Gastrocnemius medialis (tissue), 4 donors: Measurements from ENCODE around the gene ZNF548. TPM values are rescaled to one million over a fixed set of nuclear protein-coding genes. Genes with fewer than 3 reads are reported as not detected.

ENCODE experiments used
- ATAC-seq, 2 donors: fragments of 150-250 bp; one replicate each; pipeline ENCODE4 v1.9.1; 2016
- DNase-seq, 2 donors: peaks; one replicate each; pipeline ENCODE4 v3.0.0-alpha.2; 2019
- H3K27ac ChIP-seq, 4 donors: fragments of 200-600 bp; sonication (generic); 1 replicate in 1 of 4; 2 replicates in 3 of 4; pipeline ENCODE4 v1.5.1; 2016 to 2018; ENCODE audit warnings: mild to moderate bottlenecking in 2 of 4, moderate library complexity in 1 of 4
- H3K27me3 ChIP-seq, 3 donors: fragments of 200-600 bp; sonication (generic) in 2 of 3; 1 replicate in 1 of 3; 2 replicates in 2 of 3; pipeline versions ENCODE4 v1.5.1 to v1.6.0; 2016 to 2019; ENCODE audit warnings: mild to moderate bottlenecking in 1 of 3, moderate library complexity in 1 of 3
- H3K36me3 ChIP-seq, 2 donors: fragments of 200-600 bp; sonication (generic) in 1 of 2; one replicate each; pipeline ENCODE4 v1.5.1; 2017 to 2018
- H3K4me1 ChIP-seq, 2 donors: fragments of 200-600 bp; sonication (generic) in 1 of 2; one replicate each; pipeline ENCODE4 v1.5.1; 2016 to 2017; ENCODE audit warnings: mild to moderate bottlenecking in 2 of 2
- H3K4me3 ChIP-seq, 4 donors: fragments of 200-600 bp; sonication (generic) in 3 of 4; 1 replicate in 1 of 4; 2 replicates in 3 of 4; pipeline ENCODE4 v1.5.1; 2016 to 2019; ENCODE audit warnings: mild to moderate bottlenecking in 2 of 4
- H3K9me3 ChIP-seq, 3 donors: fragments of 200-600 bp; sonication (generic) in 2 of 3; 1 replicate in 1 of 3; 2 replicates in 2 of 3; pipeline ENCODE4 v1.5.1; 2016 to 2019
- CTCF ChIP-seq, 5 experiments: fragments of 450-650 bp in 3 of 5; fragments of 200-600 bp in 2 of 5; sonication (generic) in 2 of 5; IDR thresholded peaks in 4 of 5; conservative IDR thresholded peaks in 1 of 5; 1 replicate in 4 of 5; 2 replicates in 1 of 5; pipeline ENCODE4 v1.5.1; 2016 to 2019; ENCODE audit warnings: antibody characterized with exemption in 5 of 5, mild to moderate bottlenecking in 3 of 5, moderate library complexity in 3 of 5
- POLR2A ChIP-seq, 2 donors: fragments of 450-650 bp; IDR thresholded peaks; one replicate each; pipeline ENCODE4 v1.6.1; 2017; ENCODE audit warnings: antibody characterized with exemption in 2 of 2, mild to moderate bottlenecking in 2 of 2, moderate library complexity in 2 of 2
- in situ Hi-C, 4 donors: fragments of 200-750 bp; cut with MboI; loops; one replicate each; pipeline versions ENCODE4 v1.15.0 to v1.8.0; 2017; ENCODE audit warnings: low sequenced_read_pairs in 4 of 4
- intact Hi-C: fragments of 100-400 bp; cut with DNase I; formaldehyde crosslinking; loops from one replicate; pipeline ENCODE4 v1.15.1; 2023; ENCODE audit warnings: low total_unique reads
- total RNA-seq, 4 donors: library from RNA; depleted of rRNA; stranded (reverse); fragments of >200 nt; gene quantifications; one replicate each; pipeline versions ENCODE4 v1.1.0 to v1.2.3, GENCODE V29; 2016

The ZNF548 gene
- total RNA-seq, 4 donors from 2014 or later: 6.1 to 10.4 (median 8.3) TPM

GRCh38 chr19:57351867-57352266 lies 37.8 kb upstream of the ZNF548 start:
- in situ Hi-C loops (loop anchor here in 1 of 4 donors (5.0 kb wide), 1 partner anchor 70 kb away; the partner anchor contains the start of gene ZNF460), intact Hi-C loops (loop anchor here (1.0 to 5.0 kb wide), 3 partner anchors 11 to 73 kb away; partner anchors contain the start of genes TRAPPC2B, ZNF547 and ZNF548)
- TF ChIP-seq CTCF (IDR thresholded peaks at IDR 0.05 in 4 of 5, conservative IDR thresholded peaks at IDR 0.05 in 1 of 5): no peak
- TF ChIP-seq POLR2A (IDR thresholded peaks at IDR 0.05): no peak
- H3K36me3 ChIP-seq: peaks cover 0 to 40% of the 10 kb centered on the region in 2 donors
- ATAC-seq (no peak), DNase-seq (no peak)
- no peaks in the 10 kb centered on the region for H3K27me3 ChIP-seq
- H3K27ac ChIP-seq: peak overlapping the region; percentile 78 to 96 (median 92)
- H3K4me1 ChIP-seq: peaks cover 22 to 29% of the 10 kb centered on the region in 2 donors
- no peaks in the 10 kb centered on the region for H3K9me3 ChIP-seq
- H3K4me3 ChIP-seq: peak overlapping the region; percentile 77 to 99 (median 93)

DNA sequence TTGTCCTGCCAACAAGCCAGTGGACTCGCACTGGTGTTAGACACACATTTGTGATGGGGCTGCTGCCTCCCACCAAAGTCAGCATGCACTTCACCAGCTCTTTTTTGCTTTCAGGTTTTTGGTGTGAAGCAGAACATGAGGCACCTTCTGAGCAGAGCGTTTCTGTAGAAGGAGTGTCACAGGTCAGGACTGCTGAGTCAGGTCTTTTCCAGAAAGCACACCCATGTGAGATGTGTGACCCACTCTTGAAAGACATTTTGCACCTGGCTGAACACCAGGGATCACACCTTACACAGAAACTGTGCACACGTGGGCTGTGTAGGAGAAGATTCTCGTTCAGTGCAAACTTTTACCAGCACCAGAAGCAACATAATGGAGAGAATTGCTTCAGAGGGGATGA lies 33.7 kb upstream of the ZNF548 start:
- no peak overlapping the region for H3K27ac ChIP-seq
- DNase-seq (no peak), ATAC-seq (no peak)
- H3K4me3 ChIP-seq: no peak overlapping the region
- H3K36me3 ChIP-seq: peaks cover 8 to 60% of the 10 kb centered on the region in 2 donors
- H3K27me3 ChIP-seq: no peaks in the 10 kb centered on the region
- intact Hi-C loops (no loop called here), in situ Hi-C loops (no loop called here)
- no peaks in the 10 kb centered on the region for H3K9me3 ChIP-seq
- peaks cover 16 to 24% of the 10 kb centered on the region in 2 donors for H3K4me1 ChIP-seq
- TF ChIP-seq CTCF (IDR thresholded peaks at IDR 0.05 in 4 of 5, conservative IDR thresholded peaks at IDR 0.05 in 1 of 5) (no peak), POLR2A (IDR thresholded peaks at IDR 0.05) (no peak)

- Histone ChIP-seq H3K4me1 (peaks cover 8 to 20% of the 10 kb centered on the region in 2 donors), H3K27me3 (no peaks in the 10 kb centered on the region), H3K4me3 (no peak overlapping the region), H3K9me3 (no peaks in the 10 kb centered on the region), H3K36me3 (peaks cover 8 to 60% of the 10 kb centered on the region in 2 donors), H3K27ac (peak overlapping the region in 1 of 4 donors; percentile 64)
- TF ChIP-seq CTCF (IDR thresholded peaks at IDR 0.05 in 4 of 5, conservative IDR thresholded peaks at IDR 0.05 in 1 of 5) (no peak), POLR2A (IDR thresholded peaks at IDR 0.05) (no peak)
- ATAC-seq (no peak), DNase-seq (no peak)
- intact Hi-C loops (no loop called here), in situ Hi-C loops (no loop called here)
Observed at GRCh38 chr19:57357406-57357805, 32.2 kb upstream of the ZNF548 start.

DNA sequence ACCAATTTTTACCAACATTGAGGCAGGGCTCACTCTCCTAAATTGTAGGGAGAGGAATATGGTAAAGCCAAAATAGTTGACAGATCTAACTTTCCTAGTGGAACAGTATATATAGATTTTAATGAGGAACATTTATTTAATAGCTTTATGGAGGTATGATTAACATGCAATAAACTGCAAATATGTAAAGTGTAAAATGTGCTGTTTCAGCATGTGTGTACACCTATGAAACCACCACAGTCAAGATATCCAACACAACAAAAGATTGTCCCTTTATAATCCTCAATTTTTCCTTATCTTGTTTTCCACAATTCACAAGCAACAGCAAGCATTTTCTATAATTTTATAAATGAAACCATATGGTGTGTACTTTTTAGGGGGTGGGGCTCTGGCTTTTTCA lies 30.4 kb upstream of the ZNF548 start:
- Histone ChIP-seq H3K36me3 (peaks cover 8 to 46% of the 10 kb centered on the region in 2 donors), H3K4me1 (peaks cover 9 to 20% of the 10 kb centered on the region in 2 donors), H3K9me3 (no peaks in the 10 kb centered on the region), H3K27me3 (no peaks in the 10 kb centered on the region), H3K4me3 (no peak overlapping the region), H3K27ac (peak overlapping the region in 1 of 4 donors; percentile 64)
- in situ Hi-C loops: no loop called here
- TF ChIP-seq CTCF (IDR thresholded peaks at IDR 0.05 in 4 of 5, conservative IDR thresholded peaks at IDR 0.05 in 1 of 5): no peak
- no peak for TF ChIP-seq POLR2A (IDR thresholded peaks at IDR 0.05)
- DNase-seq (no peak), ATAC-seq (no peak)
- intact Hi-C loops: no loop called here

- in situ Hi-C loops: no loop called here
- H3K9me3 ChIP-seq: no peaks in the 10 kb centered on the region
- intact Hi-C loops: loop anchor here (2.0 to 5.0 kb wide), 3 partner anchors 48 to 170 kb away; partner anchors contain the start of genes ZNF17, ZNF264 and ZNF749
- DNase-seq: no peak
- H3K4me3 ChIP-seq: peak overlapping the region; percentile 54 to 93 (median 67)
- H3K4me1 ChIP-seq: peaks cover 12 to 30% of the 10 kb centered on the region in 2 donors
- no peaks in the 10 kb centered on the region for H3K27me3 ChIP-seq
- no peak for TF ChIP-seq CTCF (IDR thresholded peaks at IDR 0.05 in 4 of 5, conservative IDR thresholded peaks at IDR 0.05 in 1 of 5)
- TF ChIP-seq POLR2A (IDR thresholded peaks at IDR 0.05): no peak
- no peak for ATAC-seq
- H3K36me3 ChIP-seq: peaks cover 3 to 18% of the 10 kb centered on the region in 2 donors
- H3K27ac ChIP-seq: peak overlapping the region; percentile 86 to 98 (median 94)
Observed at GRCh38 chr19:57362419-57362818, 27.2 kb upstream of the ZNF548 start.
